ENCODE measurements around the gene WFDC5. TPM values are rescaled to one million over a fixed set of nuclear protein-coding genes. Genes with fewer than 3 reads are reported as not detected.
A peak's percentile ranks its signal among the peaks of the same experiment; 100 is the strongest.

Gene WFDC5
- total RNA-seq, 4 donors from 2014 or later = not detected

GRCh38 chr20:45138561-45139300, 23.8 kb upstream of the WFDC5 start:
- Histone ChIP-seq H3K27me3 (peaks cover 30% of the 10 kb centered on the region), H3K4me3 (no peak overlapping the region), H3K9me3 (peaks cover 0 to 5% (median 0%) of the 10 kb centered on the region in 3 donors), H3K36me3 (no peaks in the 10 kb centered on the region), H3K4me1 (no peaks in the 10 kb centered on the region), H3K27ac (no peak overlapping the region)
- TF ChIP-seq POLR2AphosphoS5 (IDR thresholded peaks at IDR 0.05) (no peak), POLR2A (IDR thresholded peaks at IDR 0.05) (no peak), EP300 (IDR thresholded peaks at IDR 0.05) (no peak), CTCF (IDR thresholded peaks at IDR 0.05) (peak in 2 of 4 experiments; percentile 24 to 43)
- WGBS, 2 donors (ENCODE audit: low coverage in 1 of 2) = 56 to 68% methylated on average over 4 to 8 of the region's 20 CpGs
- ATAC-seq = no peak

GRCh38 chr20:45136911-45137310, 21.9 kb upstream of the WFDC5 start:
- 83% methylated on average over 1 of the region's 2 CpGs; no CpG with 5 or more reads in 1 of the 2 donors for WGBS, 2 donors (ENCODE audit: low coverage in 1 of 2)
- Histone ChIP-seq H3K4me3 (no peak overlapping the region), H3K4me1 (no peaks in the 10 kb centered on the region), H3K36me3 (no peaks in the 10 kb centered on the region), H3K9me3 (peaks cover 0 to 5% (median 0%) of the 10 kb centered on the region in 3 donors), H3K27ac (no peak overlapping the region), H3K27me3 (peaks cover 30% of the 10 kb centered on the region)
- TF ChIP-seq CTCF (IDR thresholded peaks at IDR 0.05) (no peak), POLR2AphosphoS5 (IDR thresholded peaks at IDR 0.05) (no peak), EP300 (IDR thresholded peaks at IDR 0.05) (no peak), POLR2A (IDR thresholded peaks at IDR 0.05) (no peak)
- ATAC-seq = no peak

- Histone ChIP-seq H3K9me3 (peaks cover 0 to 6% (median 0%) of the 10 kb centered on the region in 3 donors), H3K36me3 (no peaks in the 10 kb centered on the region), H3K27me3 (peaks cover 32% of the 10 kb centered on the region), H3K4me1 (no peaks in the 10 kb centered on the region), H3K4me3 (no peak overlapping the region), H3K27ac (no peak overlapping the region)
- ATAC-seq = no peak
- TF ChIP-seq POLR2AphosphoS5 (IDR thresholded peaks at IDR 0.05) (no peak), EP300 (IDR thresholded peaks at IDR 0.05) (no peak), CTCF (IDR thresholded peaks at IDR 0.05) (no peak), POLR2A (IDR thresholded peaks at IDR 0.05) (no peak)
- 87% methylated on average over 2 of the region's 2 CpGs; no CpG with 5 or more reads in 1 of the 2 donors for WGBS, 2 donors (ENCODE audit: low coverage in 1 of 2)
These were observed 13.1 kb upstream of the WFDC5 start for GRCh38 chr20:45128099-45128498.

- peaks cover 0 to 6% (median 0%) of the 10 kb centered on the region in 3 donors for H3K9me3 ChIP-seq
- H3K4me3 ChIP-seq = no peak within 1 kb of the TSS
- H3K27me3 ChIP-seq = peaks cover 52% of the 10 kb centered on the region
- 92% methylated on average over 5 of the region's 6 CpGs; no CpG with 5 or more reads in 1 of the 2 donors for WGBS, 2 donors (ENCODE audit: low coverage in 1 of 2)
- H3K36me3 ChIP-seq = no peaks in the 10 kb centered on the region
- no peak within 1 kb of the TSS for H3K27ac ChIP-seq
- no peaks in the 10 kb centered on the region for H3K4me1 ChIP-seq
- ATAC-seq = no peak
- TF ChIP-seq EP300 (IDR thresholded peaks at IDR 0.05) = no peak
- no peak for TF ChIP-seq POLR2A (IDR thresholded peaks at IDR 0.05)
- TF ChIP-seq CTCF (IDR thresholded peaks at IDR 0.05) = no peak
These were observed 9.4 kb upstream of the WFDC5 start, which contains the start of gene WFDC12 for GRCh38 chr20:45124365-45124764. Gene WFDC12 (minus strand): TSS chr20:45124465. CDS start chr20:45124447, 18 bp downstream.

GRCh38 chr20:45121388-45121787, 6.4 kb upstream of the WFDC5 start:
- Histone ChIP-seq H3K27me3 (peaks cover 70% of the 10 kb centered on the region), H3K27ac (no peak overlapping the region), H3K4me3 (no peak overlapping the region), H3K36me3 (no peaks in the 10 kb centered on the region), H3K9me3 (peaks cover 0 to 6% (median 0%) of the 10 kb centered on the region in 3 donors), H3K4me1 (no peaks in the 10 kb centered on the region)
- TF ChIP-seq POLR2AphosphoS5 (IDR thresholded peaks at IDR 0.05) = no peak
- ATAC-seq = no peak
- WGBS, 2 donors (ENCODE audit: low coverage in 1 of 2) = 86 to 100% methylated on average over 2 of the region's 2 CpGs

Measured in gastroesophageal sphincter (tissue), 4 donors.